ENCODE measurements around the gene TXNRD2.

DNA sequence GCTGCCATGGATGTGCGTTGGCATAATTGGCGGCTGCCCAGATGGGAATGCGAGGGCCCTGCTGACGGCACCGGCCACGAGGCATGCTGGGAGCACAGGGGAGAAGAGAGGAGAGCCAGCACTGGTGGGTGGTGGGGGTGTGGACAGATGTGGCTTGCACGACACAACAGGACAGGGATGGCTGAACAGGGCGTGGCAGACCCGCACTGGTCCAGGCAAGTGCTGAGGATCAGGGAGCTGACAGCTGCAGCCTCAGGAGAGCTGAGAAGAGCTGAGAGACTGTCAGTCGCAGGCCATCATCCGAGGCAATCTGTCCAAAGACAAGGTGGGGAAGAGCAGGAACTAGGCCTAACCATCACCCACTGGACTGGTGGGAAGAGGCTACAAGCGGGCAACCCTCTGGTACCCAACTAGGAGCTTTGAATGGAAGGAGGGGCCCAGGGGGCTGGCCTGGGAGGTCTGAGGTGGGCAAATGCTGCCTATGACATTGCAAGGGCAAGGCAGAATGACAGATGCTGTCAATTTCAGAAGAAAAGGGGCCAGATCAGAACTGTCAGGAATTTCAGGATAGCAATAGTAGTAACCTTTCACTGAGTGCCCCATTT lies 89.3 kb downstream of the TXNRD2 start:
- TF ChIP-seq, protein P1, sequence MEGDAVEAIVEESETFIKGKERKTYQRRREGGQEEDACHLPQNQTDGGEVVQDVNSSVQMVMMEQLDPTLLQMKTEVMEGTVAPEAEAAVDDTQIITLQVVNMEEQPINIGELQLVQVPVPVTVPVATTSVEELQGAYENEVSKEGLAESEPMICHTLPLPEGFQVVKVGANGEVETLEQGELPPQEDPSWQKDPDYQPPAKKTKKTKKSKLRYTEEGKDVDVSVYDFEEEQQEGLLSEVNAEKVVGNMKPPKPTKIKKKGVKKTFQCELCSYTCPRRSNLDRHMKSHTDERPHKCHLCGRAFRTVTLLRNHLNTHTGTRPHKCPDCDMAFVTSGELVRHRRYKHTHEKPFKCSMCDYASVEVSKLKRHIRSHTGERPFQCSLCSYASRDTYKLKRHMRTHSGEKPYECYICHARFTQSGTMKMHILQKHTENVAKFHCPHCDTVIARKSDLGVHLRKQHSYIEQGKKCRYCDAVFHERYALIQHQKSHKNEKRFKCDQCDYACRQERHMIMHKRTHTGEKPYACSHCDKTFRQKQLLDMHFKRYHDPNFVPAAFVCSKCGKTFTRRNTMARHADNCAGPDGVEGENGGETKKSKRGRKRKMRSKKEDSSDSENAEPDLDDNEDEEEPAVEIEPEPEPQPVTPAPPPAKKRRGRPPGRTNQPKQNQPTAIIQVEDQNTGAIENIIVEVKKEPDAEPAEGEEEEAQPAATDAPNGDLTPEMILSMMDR (IDR thresholded peaks at IDR 0.05), result no peak
- TF ChIP-seq EZH2 (IDR thresholded peaks at IDR 0.05), result no peak
